Liver (tissue), 3 donors: ENCODE results near the gene INSYN2B.

Experiments used
- CTCF ChIP-seq: fragments of 150-350 bp; IDR thresholded peaks from 2 replicates; pipeline ENCODE4 v1.5.1; 2017; ENCODE audit warnings: improper control_type of control experiment, low read depth, low read length; ENCODE audit not compliant: missing input control
- EGR1 ChIP-seq, 2 donors: IDR thresholded peaks; 2 replicates each; pipeline ENCODE4 v1.6.1; 2016 to 2018; ENCODE audit warnings: antibody characterized with exemption in 2 of 2, low read depth in 2 of 2
- JUND ChIP-seq, 2 donors: IDR thresholded peaks; 2 replicates each; pipeline ENCODE4 v1.6.1; 2016; ENCODE audit warnings: antibody characterized with exemption in 2 of 2
- RAD21 ChIP-seq, 2 donors: IDR thresholded peaks; 2 replicates each; pipeline ENCODE4 v1.6.1; 2016; ENCODE audit warnings: antibody characterized with exemption in 2 of 2, mild to moderate bottlenecking in 2 of 2
- SP1 ChIP-seq: IDR thresholded peaks from 2 replicates; pipeline ENCODE4 v1.6.1; 2018; ENCODE audit warnings: antibody characterized with exemption, mild to moderate bottlenecking
- donor health status: healthy.
- donor health status: healthy.

DNA sequence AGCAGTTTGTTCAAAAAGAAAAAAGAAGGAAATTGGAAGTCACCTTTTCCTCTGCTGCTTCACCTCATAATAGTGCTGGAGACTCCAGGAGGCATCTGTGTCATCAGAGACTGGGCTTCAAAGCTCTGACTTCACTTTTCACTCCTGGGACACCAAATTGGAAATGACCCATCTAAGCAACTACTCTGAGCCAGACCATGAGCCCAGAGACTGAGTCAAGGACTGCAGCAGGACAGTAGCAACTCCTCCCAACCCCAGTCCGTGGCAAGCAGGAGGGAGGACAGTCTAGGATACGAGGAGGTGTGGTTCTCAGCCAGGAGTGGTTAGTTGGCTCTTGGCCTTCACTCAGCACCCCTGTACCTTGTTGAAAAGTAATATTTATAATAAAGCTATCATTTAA lies 131.5 kb downstream of the INSYN2B start:
- TF ChIP-seq SP1: no peak
- no peak for TF ChIP-seq EGR1 (IDR thresholded peaks at IDR 0.05; ENCODE audit: low read depth in 2 of 2)
- no peak for TF ChIP-seq CTCF
- no peak for TF ChIP-seq JUND (IDR thresholded peaks at IDR 0.05)
- no peak for TF ChIP-seq RAD21 (IDR thresholded peaks at IDR 0.05)
